ENCODE results near the gene NFIB. TPM values are rescaled to one million over a fixed set of nuclear protein-coding genes. Genes with fewer than 3 reads are reported as not detected.

The NFIB gene
- total and polyA plus RNA-seq, 2 of the 8 experiments (the other 6 are each of a cell fraction or from before 2014, with no cell fraction given): 2.6 to 13.1 TPM

GRCh38 chr9:14296495-14297113 lies 17.3 kb downstream of the NFIB start:
- Histone ChIP-seq H4K20me1 (replicated peaks in 1 of 2; ENCODE audit: control insufficient read depth in 1 of 2, insufficient read depth in 2 of 2, low read length in 2 of 2) (no peaks in the 10 kb centered on the region), H3K4me2 (ENCODE audit: insufficient read depth in 1 of 2, low read depth in 2 of 2, low read length in 2 of 2) (no peak overlapping the region), H3K14ac (ENCODE audit: insufficient read length) (no peak overlapping the region), H4K8ac (ENCODE audit: extremely low read depth, insufficient read depth, low read length) (no peak overlapping the region), H2BK12ac (ENCODE audit: low read depth, low read length) (no peak overlapping the region), H3K18ac (ENCODE audit: extremely low read depth, low read length) (no peak overlapping the region), H3K27me3 (replicated peaks in 1 of 4; ENCODE audit: control insufficient read depth in 3 of 4, extremely low read depth in 1 of 4, insufficient read depth in 3 of 4, low read length in 3 of 4) (no peaks in the 10 kb centered on the region), H2AK5ac (ENCODE audit: low read depth, low read length) (no peak overlapping the region), H3K4me1 (replicated peaks in 1 of 4; ENCODE audit: control insufficient read depth in 3 of 4, insufficient read depth in 4 of 4, low read length in 3 of 4) (peaks cover 0 to 6% (median 4%) of the 10 kb centered on the region in 4 experiments; a peak in 3 of 7 replicates), H3K79me2 (ENCODE audit: control insufficient read depth in 1 of 2, insufficient read depth in 2 of 2, low read length in 2 of 2) (peaks cover 0 to 34% of the 10 kb centered on the region in 2 experiments; a peak in 3 of 4 replicates), H3K79me1 (ENCODE audit: low read depth, low read length) (peaks cover 2% of the 10 kb centered on the region; the same call in 1 of the 2 replicates), H2BK120ac (replicated peaks; ENCODE audit: low read depth, low read length) (no peak overlapping the region), H4K5ac (ENCODE audit: insufficient read length, low read depth, low read length) (no peak overlapping the region), H2BK15ac (ENCODE audit: low read length) (no peak overlapping the region), H2BK5ac (ENCODE audit: low read depth, low read length) (no peak overlapping the region), H3K4ac (replicated peaks; ENCODE audit: insufficient read length, low read depth, low read length) (no peak overlapping the region), H3K27ac (ENCODE audit: low read depth, low read length) (no peak overlapping the region), H3K9me3 (ENCODE audit: insufficient read depth in 2 of 2, low read depth in 1 of 2, low read length in 1 of 2) (no peaks in the 10 kb centered on the region), H3K36me3 (ENCODE audit: control insufficient read depth in 2 of 4, insufficient read depth in 4 of 4, low read length in 3 of 4) (no peaks in the 10 kb centered on the region), H4K91ac (replicated peaks; ENCODE audit: insufficient read length, low read length) (no peak overlapping the region), H3K56ac (replicated peaks; ENCODE audit: insufficient read length, low read depth, low read length) (no peak overlapping the region), H3K9ac (replicated peaks in 1 of 4; ENCODE audit: extremely low read depth in 1 of 4, low read depth in 3 of 4, low read length in 3 of 4) (no peak overlapping the region), H2AFZ (ENCODE audit: low read length) (no peak overlapping the region), H2BK20ac (ENCODE audit: low read length) (no peak overlapping the region), H3K23ac (ENCODE audit: insufficient read length) (no peak overlapping the region), H3K4me3 (ENCODE audit: extremely low read depth in 1 of 4, insufficient read depth in 2 of 4, low read depth in 3 of 4, low read length in 4 of 4) (no peak overlapping the region), H3K23me2 (ENCODE audit: low read depth, low read length) (no peaks in the 10 kb centered on the region)
- CTCF ChIA-PET (ENCODE audit: partially characterized antibody): interaction anchor here (0.8 kb wide), 1 partner anchor 56 kb away, joined by 3 read pairs; no protein-coding TSS in a partner anchor
- 87% methylated on average over 7 of the region's 7 CpGs; no CpG with 5 or more reads in 1 of the 2 experiments for WGBS, 2 experiments (ENCODE audit: extremely low coverage in 1 of 2, insufficient coverage in 1 of 2, insufficient read length in 1 of 2, insufficient replicate concordance in 2 of 2, low coverage in 1 of 2, low lambda C conversion rate in 2 of 2, missing lambda C conversion rate in 1 of 2)
- DNase-seq (ENCODE audit: low read depth in 1 of 2, low spot score in 2 of 2) (no peak), FAIRE-seq (no peak)
- POLR2A ChIA-PET (ENCODE audit: partially characterized antibody): no interaction called here
- TF ChIP-seq PHF8 (conservative IDR thresholded peaks at IDR 0.05; ENCODE audit: low read depth, low read length) (no peak), TCF12 (IDR thresholded peaks at IDR 0.05; ENCODE audit: low read depth, low read length) (no peak), JUN (IDR thresholded peaks at IDR 0.05; ENCODE audit: low read depth, low read length) (no peak), SIRT6 (IDR thresholded peaks at IDR 0.05; ENCODE audit: low read length) (no peak), USF2 (IDR thresholded peaks at IDR 0.05; ENCODE audit: low read length) (no peak)
